Breast epithelium (tissue), 3 donors: Measurements from ENCODE around the gene SLC16A8.

Source experiments
- CTCF ChIP-seq, 3 donors: fragments of 450-650 bp; IDR thresholded peaks; one replicate each; pipeline ENCODE4 v1.5.1; 2016 to 2017; ENCODE audit warnings: antibody characterized with exemption in 3 of 3, mild to moderate bottlenecking in 3 of 3, moderate library complexity in 3 of 3
- POLR2AphosphoS5 ChIP-seq, 3 donors: sonication (generic); formaldehyde crosslinking; IDR thresholded peaks; one replicate each; pipeline ENCODE4 v1.6.1; 2017; ENCODE audit warnings: antibody characterized with exemption in 3 of 3

GRCh38 chr22:38111925-38112355, 28.0 kb upstream of the SLC16A8 start:
- TF ChIP-seq CTCF (IDR thresholded peaks at IDR 0.05) (no peak), POLR2AphosphoS5 (IDR thresholded peaks at IDR 0.05) (no peak)
